ENCODE measurements around the gene MN1. TPM values are rescaled to one million over a fixed set of nuclear protein-coding genes. Genes with fewer than 3 reads are reported as not detected.

The MN1 gene
- total RNA-seq, 1 experiment from 2014 or later, result 0.54 TPM

- no peak for DNase-seq (ENCODE audit: low spot score)
- in situ Hi-C loops (cut with HindIII; ENCODE audit: low sequenced_read_pairs), result no loop called here
Observed at GRCh38 chr22:27726686-27727449, 74.7 kb downstream of the MN1 start.

DNA sequence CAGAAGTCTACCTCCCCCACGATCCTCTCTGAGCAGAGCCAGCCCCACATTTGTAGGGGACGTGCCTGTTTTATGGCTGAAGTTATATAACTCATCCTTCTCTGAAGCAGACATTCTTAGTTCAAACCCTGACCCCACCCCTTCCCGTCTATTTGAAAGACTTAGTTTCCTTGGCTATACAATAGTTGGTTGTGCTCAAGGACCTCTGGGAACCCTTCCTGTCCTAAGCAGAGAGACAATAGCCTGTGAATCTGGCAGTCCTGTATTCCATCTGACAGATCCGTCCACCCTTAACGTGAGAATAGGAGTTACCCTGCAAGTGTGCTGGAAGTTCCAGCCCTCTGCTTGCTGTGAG, 75.2 kb downstream of the MN1 start:
- in situ Hi-C loops (cut with HindIII; ENCODE audit: low sequenced_read_pairs), result no loop called here
- no peak for DNase-seq (ENCODE audit: low spot score)

GRCh38 chr22:27725661-27726060, 75.9 kb downstream of the MN1 start:
- DNase-seq (ENCODE audit: low spot score), result no peak
- in situ Hi-C loops (cut with HindIII; ENCODE audit: low sequenced_read_pairs), result no loop called here

GRCh38 chr22:27724709-27725108, 76.8 kb downstream of the MN1 start:
- in situ Hi-C loops (cut with HindIII; ENCODE audit: low sequenced_read_pairs), result no loop called here
- DNase-seq (ENCODE audit: low spot score), result no peak

- in situ Hi-C loops (cut with HindIII; ENCODE audit: low sequenced_read_pairs), result no loop called here
- no peak for DNase-seq (ENCODE audit: low spot score)
Observed at GRCh38 chr22:27724157-27724556, 77.4 kb downstream of the MN1 start.

DNA sequence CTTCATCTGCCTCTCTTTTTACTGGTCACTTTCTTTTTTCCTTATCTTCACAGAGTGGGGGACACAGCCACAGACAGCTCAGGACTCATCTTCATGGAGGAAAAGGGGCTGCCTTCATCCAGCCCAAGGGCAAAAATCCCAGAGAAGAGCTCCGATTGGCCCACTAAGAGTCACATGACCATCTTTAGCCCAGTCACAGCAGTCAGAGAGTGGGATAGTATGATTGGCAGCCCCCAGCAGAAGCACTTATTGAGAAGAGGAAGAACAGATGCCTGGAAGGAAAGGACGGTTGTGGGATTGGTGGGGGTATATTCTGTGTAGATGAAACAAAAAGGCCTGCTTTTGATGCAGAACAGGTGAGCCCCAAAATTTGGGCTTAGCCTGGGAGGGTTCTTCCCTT, 77.8 kb downstream of the MN1 start:
- no peak for DNase-seq (ENCODE audit: low spot score)
- in situ Hi-C loops (cut with HindIII; ENCODE audit: low sequenced_read_pairs), result no loop called here

GRCh38 chr22:27723158-27723557, 78.4 kb downstream of the MN1 start:
- no peak for DNase-seq (ENCODE audit: low spot score)
- in situ Hi-C loops (cut with HindIII; ENCODE audit: low sequenced_read_pairs), result no loop called here

DNA sequence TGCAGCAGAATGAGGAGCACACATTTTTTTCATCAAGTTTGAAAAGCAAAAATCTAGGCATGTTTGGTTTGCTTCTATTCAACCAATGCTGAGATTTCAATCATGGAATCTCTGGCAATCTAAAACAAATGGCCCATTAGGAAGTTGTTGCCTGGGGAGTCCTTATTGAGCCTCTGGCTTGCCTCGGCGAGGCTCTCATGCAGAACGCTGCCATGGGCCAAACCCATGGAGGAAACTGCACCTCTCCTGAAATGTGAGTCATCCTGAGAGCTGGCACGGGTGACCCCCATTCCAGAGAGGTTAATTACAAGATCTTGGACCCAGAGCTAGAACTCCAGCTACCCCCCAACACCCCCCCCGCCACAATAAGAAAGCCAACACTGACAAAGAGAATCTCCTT, 80.7 kb downstream of the MN1 start:
- in situ Hi-C loops (cut with HindIII; ENCODE audit: low sequenced_read_pairs), result no loop called here
- DNase-seq (ENCODE audit: low spot score), result no peak

GRCh38 chr22:27719535-27720227, 81.9 kb downstream of the MN1 start:
- peak; percentile 3 for DNase-seq (ENCODE audit: low spot score)

DNA sequence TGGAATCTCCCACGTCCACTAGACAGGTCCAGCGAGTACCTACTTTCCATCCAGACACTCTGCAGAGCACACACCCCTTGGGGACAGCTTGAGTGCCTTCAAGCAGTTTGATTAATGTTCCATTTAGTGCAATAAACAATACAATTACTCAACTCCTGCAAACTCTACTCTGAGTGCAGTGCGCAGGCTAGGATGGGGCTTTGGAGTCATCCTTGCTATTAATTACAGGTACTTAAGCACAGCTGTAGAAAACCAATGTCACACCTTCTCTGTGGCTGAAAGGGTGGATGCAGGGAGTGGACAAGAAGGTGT, 82.6 kb downstream of the MN1 start:
- DNase-seq (ENCODE audit: low spot score), result no peak
- in situ Hi-C loops (cut with HindIII; ENCODE audit: low sequenced_read_pairs), result no loop called here

More at GRCh38 chr22:27719535-27720227, 81.9 kb downstream of the MN1 start:
- in situ Hi-C loops (cut with HindIII; ENCODE audit: low sequenced_read_pairs), result no loop called here

- in situ Hi-C loops (cut with HindIII; ENCODE audit: low sequenced_read_pairs), result no loop called here
- DNase-seq (ENCODE audit: low spot score), result no peak
Observed at GRCh38 chr22:27718186-27719035, 83.1 kb downstream of the MN1 start.

GRCh38 chr22:27717094-27717493, 84.5 kb downstream of the MN1 start:
- in situ Hi-C loops (cut with HindIII; ENCODE audit: low sequenced_read_pairs), result no loop called here
- DNase-seq (ENCODE audit: low spot score), result no peak

DNA sequence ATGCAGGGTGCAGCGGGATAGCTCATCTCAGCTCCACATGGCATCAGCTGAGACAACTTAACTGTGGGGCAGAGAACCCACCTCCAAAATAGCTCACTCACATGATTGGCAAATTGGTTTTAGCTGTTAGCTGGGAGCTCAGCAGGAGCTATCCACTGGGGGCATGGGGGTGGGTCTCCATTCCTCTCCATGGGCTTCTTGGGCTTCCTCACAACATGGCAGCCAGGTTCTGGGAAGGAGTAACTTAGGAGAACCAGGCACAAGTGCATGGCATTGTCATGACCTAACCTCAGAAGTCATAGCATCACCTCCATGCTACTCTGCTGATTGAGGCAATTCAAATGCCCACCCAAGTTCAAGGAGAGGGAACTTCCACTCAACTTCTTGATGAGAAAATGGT, 85.5 kb downstream of the MN1 start:
- DNase-seq (ENCODE audit: low spot score), result no peak
- in situ Hi-C loops (cut with HindIII; ENCODE audit: low sequenced_read_pairs), result no loop called here

DNA sequence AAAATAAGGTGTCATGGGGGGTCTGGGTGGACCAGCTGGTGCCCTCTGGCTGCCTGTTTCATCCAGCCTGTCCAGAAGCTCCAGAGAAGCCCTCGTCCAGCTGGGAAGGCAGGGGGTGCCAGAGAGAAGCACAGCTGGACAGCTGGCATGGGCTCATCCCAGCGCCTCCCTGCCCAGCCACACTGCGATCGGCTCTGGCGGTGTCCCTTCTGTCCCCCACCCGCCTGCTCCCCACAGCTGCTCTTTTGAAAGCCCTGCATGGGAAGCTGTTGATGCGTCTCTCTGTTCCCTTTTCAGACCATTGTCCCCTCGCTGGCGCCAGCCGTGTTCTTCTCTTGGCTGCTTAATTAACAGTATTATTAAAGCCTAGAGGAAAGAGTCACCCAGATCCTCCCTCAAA, 86.5 kb downstream of the MN1 start:
- in situ Hi-C loops (cut with HindIII; ENCODE audit: low sequenced_read_pairs), result no loop called here
- DNase-seq (ENCODE audit: low spot score), result peak; percentile 3

DNA sequence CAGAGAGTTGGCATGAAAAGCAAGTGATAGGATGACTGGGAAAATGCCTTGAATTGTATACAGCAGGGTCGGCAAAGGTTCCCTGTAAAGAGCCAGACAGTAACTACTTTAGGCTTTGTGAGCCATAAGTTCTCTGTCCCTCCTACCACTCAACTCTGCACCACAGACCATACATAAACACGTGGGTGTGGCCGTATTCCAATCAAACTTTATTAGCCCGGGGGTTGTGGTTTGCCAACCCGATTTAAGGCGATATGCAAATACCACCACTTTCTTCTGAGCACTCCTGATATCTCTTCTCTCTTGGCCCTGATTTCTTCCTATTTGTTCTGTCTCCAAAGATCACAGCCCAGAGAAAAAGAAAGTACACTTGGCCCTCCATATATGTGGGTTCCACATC, 87.5 kb downstream of the MN1 start:
- no peak for DNase-seq (ENCODE audit: low spot score)
- in situ Hi-C loops (cut with HindIII; ENCODE audit: low sequenced_read_pairs), result no loop called here

- in situ Hi-C loops (cut with HindIII; ENCODE audit: low sequenced_read_pairs), result no loop called here
Observed at GRCh38 chr22:27713461-27713860, 88.1 kb downstream of the MN1 start.

GRCh38 chr22:27711756-27712155, 89.8 kb downstream of the MN1 start:
- no peak for DNase-seq (ENCODE audit: low spot score)
- in situ Hi-C loops (cut with HindIII; ENCODE audit: low sequenced_read_pairs), result no loop called here

More at GRCh38 chr22:27713461-27713860, 88.1 kb downstream of the MN1 start:
- DNase-seq (ENCODE audit: low spot score), result no peak

GRCh38 chr22:27711012-27711411, 90.5 kb downstream of the MN1 start:
- in situ Hi-C loops (cut with HindIII; ENCODE audit: low sequenced_read_pairs), result no loop called here
- DNase-seq (ENCODE audit: low spot score), result no peak

- no peak for DNase-seq (ENCODE audit: low spot score)
- in situ Hi-C loops (cut with HindIII; ENCODE audit: low sequenced_read_pairs), result no loop called here
Observed at GRCh38 chr22:27709919-27710675, 91.5 kb downstream of the MN1 start.

DNA sequence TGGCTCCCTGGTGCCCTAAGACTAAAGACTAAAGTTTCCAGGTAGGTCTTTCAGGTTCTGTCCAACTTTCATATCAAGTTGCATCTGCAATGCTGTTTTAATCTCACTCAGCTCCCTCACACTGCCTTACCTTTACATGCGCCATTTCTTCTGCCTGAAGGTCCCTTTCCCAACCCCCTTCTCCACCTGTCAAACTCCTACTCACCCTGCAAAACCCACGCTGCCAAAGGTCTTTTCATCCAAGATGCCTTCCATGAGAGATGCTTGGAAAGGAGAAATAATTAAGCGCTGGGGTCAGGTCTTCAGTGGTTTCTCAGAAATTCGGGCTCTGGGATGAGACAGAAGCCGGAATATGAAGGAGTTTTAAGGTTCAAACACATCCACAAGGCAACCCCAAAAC, 95.1 kb downstream of the MN1 start:
- in situ Hi-C loops (cut with HindIII; ENCODE audit: low sequenced_read_pairs), result no loop called here
- no peak for DNase-seq (ENCODE audit: low spot score)

All from G401 (cell line).